ENCODE results near the gene VAMP2.

VAMP2 gene

DNA sequence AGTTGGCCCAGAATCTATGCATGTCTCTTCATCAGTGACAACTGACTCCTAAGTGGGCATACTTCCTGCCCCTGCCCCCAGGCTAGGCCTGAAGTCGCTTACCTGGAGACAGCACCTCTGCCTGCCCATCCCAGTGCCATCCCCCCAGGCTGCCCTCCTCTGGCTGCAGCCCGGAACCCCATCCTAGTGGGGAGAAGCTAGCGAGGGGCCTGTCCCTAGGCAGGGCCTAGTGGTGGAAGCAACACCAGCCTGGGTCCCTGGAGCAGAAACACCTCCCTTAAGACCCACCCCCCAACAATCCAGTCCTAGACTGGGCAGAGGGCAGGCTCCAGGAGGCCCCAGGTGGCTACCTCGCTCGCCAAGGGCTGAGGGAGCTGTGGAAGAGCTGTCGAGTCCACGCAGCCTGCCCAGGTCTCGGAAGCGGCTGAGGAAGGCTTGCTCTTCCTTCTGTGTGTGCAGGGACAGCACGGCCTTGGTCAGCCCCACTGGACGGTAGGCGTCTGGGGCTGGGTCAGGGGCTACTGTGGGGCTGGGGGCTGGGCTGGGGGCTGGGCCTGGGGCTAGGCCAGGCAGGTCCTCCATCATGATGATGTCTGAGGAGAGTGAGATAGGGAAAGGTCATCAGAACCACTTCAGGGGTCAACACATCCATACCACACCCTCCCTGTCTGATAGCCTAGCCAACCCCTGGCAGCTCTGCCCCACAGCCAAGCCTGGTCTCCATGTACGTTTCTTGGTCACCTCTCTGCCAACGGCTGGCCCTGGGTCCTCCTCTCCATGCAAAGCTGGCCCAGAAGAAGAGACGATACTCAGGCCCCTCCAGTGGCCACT is 18.1 kb downstream of the VAMP2 start:
- Histone ChIP-seq H4K20me1 (ENCODE audit: insufficient read depth, low read length, poor library complexity, severe bottlenecking) (no peaks in the 10 kb centered on the region), H2AFZ (ENCODE audit: low read length) (no peak overlapping the region)
- TF ChIP-seq, protein P1, sequence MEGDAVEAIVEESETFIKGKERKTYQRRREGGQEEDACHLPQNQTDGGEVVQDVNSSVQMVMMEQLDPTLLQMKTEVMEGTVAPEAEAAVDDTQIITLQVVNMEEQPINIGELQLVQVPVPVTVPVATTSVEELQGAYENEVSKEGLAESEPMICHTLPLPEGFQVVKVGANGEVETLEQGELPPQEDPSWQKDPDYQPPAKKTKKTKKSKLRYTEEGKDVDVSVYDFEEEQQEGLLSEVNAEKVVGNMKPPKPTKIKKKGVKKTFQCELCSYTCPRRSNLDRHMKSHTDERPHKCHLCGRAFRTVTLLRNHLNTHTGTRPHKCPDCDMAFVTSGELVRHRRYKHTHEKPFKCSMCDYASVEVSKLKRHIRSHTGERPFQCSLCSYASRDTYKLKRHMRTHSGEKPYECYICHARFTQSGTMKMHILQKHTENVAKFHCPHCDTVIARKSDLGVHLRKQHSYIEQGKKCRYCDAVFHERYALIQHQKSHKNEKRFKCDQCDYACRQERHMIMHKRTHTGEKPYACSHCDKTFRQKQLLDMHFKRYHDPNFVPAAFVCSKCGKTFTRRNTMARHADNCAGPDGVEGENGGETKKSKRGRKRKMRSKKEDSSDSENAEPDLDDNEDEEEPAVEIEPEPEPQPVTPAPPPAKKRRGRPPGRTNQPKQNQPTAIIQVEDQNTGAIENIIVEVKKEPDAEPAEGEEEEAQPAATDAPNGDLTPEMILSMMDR (conservative IDR thresholded peaks at IDR 0.05; ENCODE audit: low read length), result no peak
- TF ChIP-seq EZH2phosphoT487 (IDR thresholded peaks at IDR 0.05; ENCODE audit: borderline replicate concordance), result no peak

DNA sequence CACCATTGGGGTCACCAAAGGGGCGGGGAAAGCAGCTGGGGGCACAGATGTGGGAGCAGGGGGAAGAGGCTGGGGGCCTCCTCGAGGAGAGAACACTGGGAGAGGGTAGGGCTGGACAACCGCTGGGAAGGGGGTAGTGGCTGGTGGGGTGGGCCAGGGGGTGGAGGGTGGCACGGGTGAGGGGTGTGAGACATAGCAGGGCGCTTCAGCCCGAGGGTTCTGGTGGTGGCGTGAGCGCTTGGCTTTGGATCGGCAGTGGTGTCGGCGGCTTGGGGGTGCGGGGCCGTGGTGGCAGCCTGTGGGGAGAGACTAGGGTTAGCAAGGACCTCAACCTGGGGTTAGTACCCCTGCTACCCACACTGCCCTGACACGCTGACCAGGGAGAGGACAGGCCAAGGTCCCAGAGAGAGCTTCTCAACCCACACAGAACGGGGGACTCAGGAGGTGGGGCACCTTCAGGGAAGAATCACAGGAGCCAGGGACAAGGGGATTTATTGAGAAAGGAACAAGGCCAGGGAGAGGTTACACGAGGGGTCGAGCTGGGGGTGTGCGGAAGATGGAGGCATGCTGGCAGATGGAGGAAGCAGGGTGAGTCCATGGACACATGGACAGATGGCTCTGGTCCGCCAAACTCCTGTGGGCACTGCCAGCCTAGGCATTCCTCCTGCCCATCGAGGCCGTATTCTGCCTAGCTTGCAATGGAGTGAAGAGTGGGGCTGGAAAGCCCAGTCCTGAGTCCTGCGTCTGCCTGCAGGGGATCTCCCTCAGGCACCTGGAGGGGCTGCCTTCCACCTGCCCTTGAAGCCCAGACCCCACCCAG is 19.0 kb downstream of the VAMP2 start:
- Histone ChIP-seq H2AFZ (ENCODE audit: low read length) (no peak overlapping the region), H3K27me3 (ENCODE audit: insufficient read depth, low read length, poor library complexity, severe bottlenecking) (no peaks in the 10 kb centered on the region), H3K36me3 (ENCODE audit: insufficient read depth, low read length) (peaks cover 34% of the 10 kb centered on the region; the same call in 1 of the 2 replicates), H4K20me1 (ENCODE audit: insufficient read depth, low read length, poor library complexity, severe bottlenecking) (no peaks in the 10 kb centered on the region), H3K9me3 (ENCODE audit: insufficient read depth, low read depth, low read length) (no peaks in the 10 kb centered on the region), H3K4me3 (ENCODE audit: low read length, poor library complexity, severe bottlenecking) (no peak overlapping the region), H3K9me2 (replicated peaks; ENCODE audit: low read depth, low read length) (no peaks in the 10 kb centered on the region), H3K4me2 (ENCODE audit: low read depth, low read length, poor library complexity, severe bottlenecking) (no peak overlapping the region), H3K9ac (ENCODE audit: low read depth, low read length, poor library complexity, severe bottlenecking) (no peak overlapping the region), H3K79me2 (ENCODE audit: insufficient read depth, low read length) (no peaks in the 10 kb centered on the region), H3K4me1 (ENCODE audit: insufficient read depth, low read length, poor library complexity, severe bottlenecking) (peaks cover 5% of the 10 kb centered on the region), H3F3A (ENCODE audit: low read depth) (peaks cover 3% of the 10 kb centered on the region; the same call in 1 of the 2 replicates)
- TF ChIP-seq, protein P1 (conservative IDR thresholded peaks at IDR 0.05; ENCODE audit: low read length), result no peak
- TF ChIP-seq EZH2phosphoT487 (IDR thresholded peaks at IDR 0.05; ENCODE audit: borderline replicate concordance), result no peak

More for the DNA sequence above, 18.1 kb downstream of the VAMP2 start:
- peaks cover 3% of the 10 kb centered on the region for H3K4me1 ChIP-seq (ENCODE audit: insufficient read depth, low read length, poor library complexity, severe bottlenecking)
- H3F3A ChIP-seq (ENCODE audit: low read depth), result no peaks in the 10 kb centered on the region; the same call in 1 of the 2 replicates
- no peaks in the 10 kb centered on the region for H3K79me2 ChIP-seq (ENCODE audit: insufficient read depth, low read length)
- no peaks in the 10 kb centered on the region for H3K9me2 ChIP-seq (replicated peaks; ENCODE audit: low read depth, low read length)
- no peak overlapping the region for H3K4me2 ChIP-seq (ENCODE audit: low read depth, low read length, poor library complexity, severe bottlenecking)
- no peak overlapping the region for H3K9ac ChIP-seq (ENCODE audit: low read depth, low read length, poor library complexity, severe bottlenecking)
- H3K36me3 ChIP-seq (ENCODE audit: insufficient read depth, low read length), result peaks cover 39% of the 10 kb centered on the region; the same call in 1 of the 2 replicates
- H3K4me3 ChIP-seq (ENCODE audit: low read length, poor library complexity, severe bottlenecking), result no peak overlapping the region
- no peaks in the 10 kb centered on the region for H3K9me3 ChIP-seq (ENCODE audit: insufficient read depth, low read depth, low read length)
- no peaks in the 10 kb centered on the region for H3K27me3 ChIP-seq (ENCODE audit: insufficient read depth, low read length, poor library complexity, severe bottlenecking)

DNA sequence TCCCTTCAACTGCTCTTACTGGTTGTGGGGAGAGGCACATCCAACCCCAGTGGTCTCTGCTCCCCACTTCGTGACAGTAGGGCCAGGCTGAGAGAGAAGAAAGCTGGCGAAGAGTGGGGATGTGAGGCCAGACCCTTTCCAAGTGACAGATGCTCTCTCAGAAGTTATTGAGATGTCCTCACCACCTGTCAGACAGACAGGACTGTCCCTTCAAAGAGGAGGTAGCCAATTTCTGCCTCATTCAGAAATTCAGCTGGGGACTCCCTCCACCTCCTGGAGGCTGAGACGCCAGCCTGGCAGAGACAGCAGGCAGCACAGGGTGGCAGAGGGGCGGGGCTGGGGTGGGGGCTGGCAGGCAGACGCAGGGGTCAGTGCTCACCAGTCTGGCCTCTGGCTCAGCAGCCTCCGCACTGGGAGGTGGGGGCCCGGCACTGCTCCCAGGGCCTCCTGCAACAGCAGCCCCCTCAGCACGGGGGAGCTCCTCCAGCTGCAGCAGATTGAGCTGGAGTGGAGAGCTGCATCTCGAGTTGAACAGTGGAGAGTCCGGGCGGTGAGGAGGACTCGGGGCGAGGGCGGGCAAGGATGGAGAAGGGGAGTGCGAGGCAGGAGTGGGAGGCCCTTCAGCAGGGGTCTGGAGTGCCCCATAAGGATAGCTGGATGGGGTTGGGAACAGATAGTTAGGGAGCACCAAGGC is 19.7 kb downstream of the VAMP2 start:
- peaks cover 34% of the 10 kb centered on the region; the same call in 1 of the 2 replicates for H3K36me3 ChIP-seq (ENCODE audit: insufficient read depth, low read length)

More for the DNA sequence above, 19.7 kb downstream of the VAMP2 start:
- no peaks in the 10 kb centered on the region for H3K9me2 ChIP-seq (replicated peaks; ENCODE audit: low read depth, low read length)
- no peak overlapping the region for H3K9ac ChIP-seq (ENCODE audit: low read depth, low read length, poor library complexity, severe bottlenecking)
- no peaks in the 10 kb centered on the region for H4K20me1 ChIP-seq (ENCODE audit: insufficient read depth, low read length, poor library complexity, severe bottlenecking)
- peaks cover 9% of the 10 kb centered on the region for H3K4me1 ChIP-seq (ENCODE audit: insufficient read depth, low read length, poor library complexity, severe bottlenecking)
- no peak overlapping the region for H2AFZ ChIP-seq (ENCODE audit: low read length)
- no peak overlapping the region for H3K4me2 ChIP-seq (ENCODE audit: low read depth, low read length, poor library complexity, severe bottlenecking)
- TF ChIP-seq, protein P1 (conservative IDR thresholded peaks at IDR 0.05; ENCODE audit: low read length), result no peak
- TF ChIP-seq EZH2phosphoT487 (IDR thresholded peaks at IDR 0.05; ENCODE audit: borderline replicate concordance), result no peak
- no peaks in the 10 kb centered on the region for H3K27me3 ChIP-seq (ENCODE audit: insufficient read depth, low read length, poor library complexity, severe bottlenecking)
- H3K79me2 ChIP-seq (ENCODE audit: insufficient read depth, low read length), result no peaks in the 10 kb centered on the region
- H3K9me3 ChIP-seq (ENCODE audit: insufficient read depth, low read depth, low read length), result no peaks in the 10 kb centered on the region
- peaks cover 5% of the 10 kb centered on the region; the same call in 1 of the 2 replicates for H3F3A ChIP-seq (ENCODE audit: low read depth)
- H3K4me3 ChIP-seq (ENCODE audit: low read length, poor library complexity, severe bottlenecking), result no peak overlapping the region

Measured in Loucy (cell line).